Superior temporal gyrus (tissue), 1 donor: ENCODE results near the gene PIK3AP1.
A peak's percentile ranks its signal among the peaks of the same experiment; 100 is the strongest.
"Not testable (repeated sequence)": the region's sequence is repeated elsewhere in the genome, so short reads cannot be mapped to it uniquely, and the experiment has no call there.

Experiments
- DNase-seq: peaks from one replicate; pipeline ENCODE4 v3.0.0-alpha.2; 2016; ENCODE audit errors: extremely low spot score

The PIK3AP1 gene, protein sequence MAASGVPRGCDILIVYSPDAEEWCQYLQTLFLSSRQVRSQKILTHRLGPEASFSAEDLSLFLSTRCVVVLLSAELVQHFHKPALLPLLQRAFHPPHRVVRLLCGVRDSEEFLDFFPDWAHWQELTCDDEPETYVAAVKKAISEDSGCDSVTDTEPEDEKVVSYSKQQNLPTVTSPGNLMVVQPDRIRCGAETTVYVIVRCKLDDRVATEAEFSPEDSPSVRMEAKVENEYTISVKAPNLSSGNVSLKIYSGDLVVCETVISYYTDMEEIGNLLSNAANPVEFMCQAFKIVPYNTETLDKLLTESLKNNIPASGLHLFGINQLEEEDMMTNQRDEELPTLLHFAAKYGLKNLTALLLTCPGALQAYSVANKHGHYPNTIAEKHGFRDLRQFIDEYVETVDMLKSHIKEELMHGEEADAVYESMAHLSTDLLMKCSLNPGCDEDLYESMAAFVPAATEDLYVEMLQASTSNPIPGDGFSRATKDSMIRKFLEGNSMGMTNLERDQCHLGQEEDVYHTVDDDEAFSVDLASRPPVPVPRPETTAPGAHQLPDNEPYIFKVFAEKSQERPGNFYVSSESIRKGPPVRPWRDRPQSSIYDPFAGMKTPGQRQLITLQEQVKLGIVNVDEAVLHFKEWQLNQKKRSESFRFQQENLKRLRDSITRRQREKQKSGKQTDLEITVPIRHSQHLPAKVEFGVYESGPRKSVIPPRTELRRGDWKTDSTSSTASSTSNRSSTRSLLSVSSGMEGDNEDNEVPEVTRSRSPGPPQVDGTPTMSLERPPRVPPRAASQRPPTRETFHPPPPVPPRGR

DNA sequence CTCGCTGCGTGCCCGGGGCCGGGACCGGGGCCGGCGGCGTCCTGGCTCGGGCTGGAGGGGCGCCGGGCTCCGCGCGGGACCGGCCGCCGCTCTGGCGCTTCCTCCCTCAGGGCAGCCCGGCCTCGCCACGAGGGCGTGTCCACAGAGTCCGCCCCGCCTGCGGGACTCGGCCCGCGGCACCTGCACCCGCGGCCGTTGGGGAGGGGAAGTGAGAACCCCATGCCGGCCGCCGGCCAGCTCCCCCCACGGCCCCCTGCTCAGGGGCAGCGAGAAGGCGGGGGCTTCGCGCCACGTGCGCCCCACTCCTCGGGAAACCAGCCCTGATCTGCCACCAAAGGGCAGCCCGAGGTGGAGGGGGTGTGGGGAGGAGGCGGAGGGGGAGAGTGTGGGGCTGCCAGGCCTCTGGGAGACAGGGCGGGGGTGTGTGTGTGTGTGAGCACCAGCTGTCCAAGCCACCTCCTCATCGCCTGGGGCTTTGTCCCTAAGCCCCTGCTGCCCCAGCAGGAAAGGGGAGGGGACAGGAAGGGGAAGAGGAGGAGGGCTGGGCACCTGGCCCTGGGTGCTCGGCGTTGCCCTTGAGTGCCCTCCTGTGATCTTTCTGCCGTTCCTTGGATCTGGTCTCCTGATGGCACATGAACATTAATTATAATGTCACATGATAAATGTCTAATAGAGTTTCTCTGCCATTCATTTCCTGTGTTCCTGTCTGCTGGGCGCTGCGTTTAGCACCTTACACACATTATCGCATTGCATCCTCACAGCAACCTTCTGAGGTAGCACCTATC, at the start of gene PIK3AP1:
Gene PIK3AP1, minus strand, starts transcription at position 93 of the 785 bp plus-strand sequence. CDS start 120 bp downstream, outside the sequence.
- DNase-seq = no peak

DNA sequence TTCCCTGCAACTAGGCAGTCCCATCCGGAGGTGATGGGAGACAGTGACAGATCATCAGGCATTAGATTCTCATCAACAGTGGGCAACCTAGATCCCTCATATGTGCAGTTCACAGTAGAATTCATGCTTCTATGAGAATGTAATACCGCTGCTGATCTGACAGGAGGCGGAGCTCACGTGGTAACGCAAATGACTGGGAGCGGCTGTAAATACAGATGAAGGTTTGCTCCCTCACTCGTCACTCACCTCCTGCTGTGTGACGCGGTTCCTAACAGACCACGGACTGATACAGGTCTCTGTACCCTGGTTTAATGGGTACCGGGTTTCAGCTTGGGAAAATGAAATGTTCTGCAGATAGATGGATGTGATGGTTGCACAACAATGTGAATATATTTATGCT, 47.8 kb upstream of the PIK3AP1 start:
- DNase-seq = no peak

DNA sequence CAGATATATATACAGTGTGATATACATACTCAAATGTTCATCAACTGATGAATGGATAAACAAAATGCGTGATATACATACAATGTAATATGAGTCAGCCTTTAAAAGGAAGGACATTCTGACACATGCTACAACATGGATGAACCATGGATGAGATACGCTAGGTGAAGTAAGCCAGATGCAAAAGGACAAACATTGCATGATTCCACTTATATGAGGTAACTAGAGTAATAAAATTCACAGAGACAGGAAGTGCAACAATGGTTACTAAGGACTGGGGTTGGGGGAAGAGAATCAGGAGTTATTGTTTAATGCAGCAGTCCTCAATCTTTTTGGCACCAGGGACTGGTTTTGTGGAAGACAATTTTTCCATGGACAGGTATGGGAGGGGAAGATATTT, 47.3 kb upstream of the PIK3AP1 start:
- no peak for DNase-seq

DNA sequence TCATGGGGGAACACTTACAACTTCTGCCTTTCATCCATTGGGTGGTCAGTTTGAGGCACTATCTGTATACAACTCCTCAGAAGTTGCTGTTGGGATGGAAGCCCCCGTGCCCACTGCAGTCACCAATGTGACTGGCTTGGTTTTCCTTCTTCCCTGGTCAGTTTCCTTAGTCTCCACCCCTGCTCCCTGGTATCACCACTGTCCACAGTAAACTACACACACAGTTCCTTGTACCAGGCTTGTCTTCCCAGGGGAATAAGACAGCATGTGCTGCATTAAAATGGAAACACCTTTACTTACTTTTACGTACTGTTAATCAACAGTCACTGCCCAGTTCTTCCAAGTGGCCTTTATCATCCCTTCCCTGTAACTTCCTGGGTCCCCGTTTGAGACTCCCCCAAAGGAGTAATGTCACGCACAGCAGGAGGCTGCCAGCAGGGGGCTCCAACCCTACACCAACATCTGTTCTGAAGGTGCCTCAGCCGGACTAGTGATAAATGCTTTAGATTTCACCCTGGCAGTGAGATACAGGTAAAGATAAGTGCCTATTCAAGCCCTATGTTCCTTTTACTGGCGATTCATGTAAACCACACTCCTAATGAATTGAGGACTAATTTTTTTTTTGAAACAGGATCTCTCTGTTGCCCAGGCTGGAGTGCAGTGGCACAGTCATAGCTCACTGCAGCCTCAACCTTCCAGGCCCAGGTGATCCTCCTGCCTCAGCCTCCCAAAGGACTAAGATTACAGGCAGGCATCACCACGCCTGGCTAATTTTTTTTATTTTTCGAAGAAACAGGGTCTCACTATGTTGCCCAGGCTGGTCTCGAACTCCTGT, 45.3 kb upstream of the PIK3AP1 start:
- peak; percentile 76 for DNase-seq

DNA sequence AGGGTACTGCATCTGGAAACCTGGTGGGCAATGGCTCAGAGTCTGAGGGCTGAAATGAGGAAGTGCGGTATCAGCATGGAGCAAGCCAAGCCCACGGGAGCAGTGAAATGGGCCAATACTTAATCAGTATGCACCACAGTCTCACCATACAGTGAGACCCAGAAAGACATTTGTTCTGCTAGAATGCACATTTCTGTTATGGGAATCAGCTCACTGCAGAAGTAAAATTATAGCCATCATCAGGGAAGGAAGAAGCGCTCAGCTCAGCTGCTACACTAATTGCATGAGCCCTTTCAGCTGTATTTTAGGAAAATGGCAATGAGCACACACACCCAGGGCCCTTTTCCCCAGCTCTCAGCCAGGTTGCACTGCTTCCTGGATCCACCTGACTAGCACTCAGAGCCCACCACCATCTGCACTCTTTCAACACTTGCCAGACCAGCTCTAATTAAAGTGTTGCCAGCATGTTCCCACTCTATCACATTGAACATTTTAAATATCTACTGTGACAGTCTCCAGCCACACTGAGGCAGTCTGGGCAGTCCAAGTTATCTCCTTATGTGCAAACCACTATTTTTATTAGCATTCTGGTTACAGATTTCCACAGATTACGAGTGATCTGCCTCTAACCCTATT, 44.2 kb upstream of the PIK3AP1 start:
- DNase-seq = peak; percentile 20

DNA sequence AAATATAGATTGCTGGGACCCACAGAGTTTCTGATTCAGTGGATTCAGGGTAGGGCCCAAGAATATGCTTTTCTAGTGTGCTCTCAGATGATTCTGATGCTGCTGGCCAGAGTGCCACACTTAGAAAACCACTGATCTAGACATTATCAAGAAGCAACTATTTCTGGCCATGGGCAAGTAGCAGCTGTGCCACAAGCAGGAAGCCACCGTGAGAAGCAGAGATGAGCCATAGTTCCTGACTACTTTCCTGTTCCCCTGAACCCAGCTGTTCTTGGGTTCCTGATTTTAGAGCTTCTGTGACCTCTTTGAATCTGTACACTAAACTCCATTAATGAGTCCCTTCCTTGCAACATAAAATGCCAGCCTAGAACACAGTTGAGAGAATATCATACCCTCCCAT, 38.1 kb upstream of the PIK3AP1 start:
- DNase-seq = no peak

DNA sequence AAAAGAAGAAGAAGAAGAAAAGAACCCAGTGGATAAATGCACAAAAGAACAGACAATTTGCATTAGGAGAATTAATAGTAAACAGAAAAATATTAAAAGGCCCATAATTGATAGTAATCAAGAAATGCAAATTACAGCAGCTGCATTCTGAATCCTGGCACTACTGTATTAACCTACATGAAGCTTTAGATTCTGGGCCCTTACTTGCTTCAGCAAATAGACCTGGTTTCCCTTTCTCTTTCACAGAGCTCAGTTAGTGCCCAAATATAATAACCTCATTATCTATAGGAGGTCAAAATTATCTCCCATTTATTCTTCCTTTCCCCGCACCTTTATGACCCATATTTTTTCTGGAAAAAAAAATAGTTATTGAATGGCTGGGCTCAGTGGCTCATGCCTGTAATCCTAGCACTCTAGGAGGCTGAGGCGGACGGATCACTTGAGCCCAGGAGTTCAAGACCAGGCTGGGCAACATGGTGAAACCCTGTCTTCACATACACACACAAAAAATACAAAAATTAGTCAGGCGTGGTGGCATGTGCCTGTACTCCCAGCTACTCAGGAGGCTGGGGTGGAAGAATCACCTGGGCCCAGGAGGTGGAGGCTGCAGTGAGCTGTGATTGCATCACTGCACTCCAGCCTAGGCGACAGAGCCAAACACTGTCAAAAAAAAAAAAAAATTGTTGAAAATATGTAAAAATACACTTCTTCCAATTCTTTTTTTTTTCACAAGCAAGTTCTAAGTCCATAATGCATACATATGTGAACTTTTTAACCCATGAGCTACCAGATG, 36.0 kb upstream of the PIK3AP1 start:
- no peak for DNase-seq

DNA sequence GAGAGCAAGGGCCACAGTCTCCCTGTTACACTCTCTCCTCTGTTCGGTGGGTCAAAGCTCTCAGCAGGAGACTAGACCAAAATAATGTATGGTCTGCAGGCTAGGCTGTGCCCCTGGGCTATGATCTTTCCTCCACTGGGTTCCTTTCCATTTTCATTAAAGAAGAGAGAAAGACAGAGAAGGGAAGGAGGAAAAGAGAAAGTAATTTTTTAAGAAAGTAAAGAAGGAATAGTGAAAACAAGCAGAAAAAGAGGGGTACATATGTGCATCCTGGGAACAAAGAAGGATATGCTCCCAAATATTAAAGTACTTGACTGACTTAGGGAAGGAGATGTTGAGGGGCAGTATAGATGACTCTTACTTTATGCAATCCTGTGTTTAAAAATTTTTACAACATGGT, 33.6 kb upstream of the PIK3AP1 start:
- no peak for DNase-seq

DNA sequence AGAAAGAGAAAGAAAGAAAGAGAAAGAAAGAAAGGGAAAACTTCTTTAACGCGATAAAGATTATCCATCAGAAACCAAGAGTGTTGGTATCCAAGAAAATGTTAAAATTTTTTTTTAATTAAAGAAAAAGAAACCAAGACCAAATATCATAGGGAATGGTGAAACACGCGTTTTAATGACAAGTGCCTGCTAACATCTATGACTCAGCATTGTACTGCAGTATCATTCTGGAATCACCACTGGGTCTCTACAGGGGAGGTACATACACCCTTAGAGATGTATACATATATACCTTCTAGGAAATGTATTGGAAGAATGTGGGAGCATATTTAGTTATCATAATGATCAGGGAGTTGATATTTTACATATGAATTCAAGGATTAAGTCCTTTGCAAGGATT, 32.1 kb upstream of the PIK3AP1 start:
- no peak for DNase-seq

DNA sequence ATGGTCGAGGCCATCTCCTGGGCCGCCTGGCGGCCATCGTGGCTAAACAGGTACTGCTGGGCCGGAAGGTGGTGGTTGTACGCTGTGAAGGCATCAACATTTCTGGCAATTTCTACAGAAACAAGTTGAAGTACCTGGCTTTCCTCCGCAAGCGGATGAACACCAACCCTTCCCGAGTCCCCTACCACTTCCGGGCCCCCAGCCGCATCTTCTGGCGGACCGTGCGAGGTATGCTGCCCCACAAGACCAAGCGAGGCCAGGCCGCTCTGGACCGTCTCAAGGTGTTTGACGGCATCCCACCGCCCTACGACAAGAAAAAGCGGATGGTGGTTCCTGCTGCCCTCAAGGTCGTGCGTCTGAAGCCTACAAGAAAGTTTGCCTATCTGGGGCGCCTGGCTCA, 30.0 kb upstream of the PIK3AP1 start:
- DNase-seq = not testable (repeated sequence)

DNA sequence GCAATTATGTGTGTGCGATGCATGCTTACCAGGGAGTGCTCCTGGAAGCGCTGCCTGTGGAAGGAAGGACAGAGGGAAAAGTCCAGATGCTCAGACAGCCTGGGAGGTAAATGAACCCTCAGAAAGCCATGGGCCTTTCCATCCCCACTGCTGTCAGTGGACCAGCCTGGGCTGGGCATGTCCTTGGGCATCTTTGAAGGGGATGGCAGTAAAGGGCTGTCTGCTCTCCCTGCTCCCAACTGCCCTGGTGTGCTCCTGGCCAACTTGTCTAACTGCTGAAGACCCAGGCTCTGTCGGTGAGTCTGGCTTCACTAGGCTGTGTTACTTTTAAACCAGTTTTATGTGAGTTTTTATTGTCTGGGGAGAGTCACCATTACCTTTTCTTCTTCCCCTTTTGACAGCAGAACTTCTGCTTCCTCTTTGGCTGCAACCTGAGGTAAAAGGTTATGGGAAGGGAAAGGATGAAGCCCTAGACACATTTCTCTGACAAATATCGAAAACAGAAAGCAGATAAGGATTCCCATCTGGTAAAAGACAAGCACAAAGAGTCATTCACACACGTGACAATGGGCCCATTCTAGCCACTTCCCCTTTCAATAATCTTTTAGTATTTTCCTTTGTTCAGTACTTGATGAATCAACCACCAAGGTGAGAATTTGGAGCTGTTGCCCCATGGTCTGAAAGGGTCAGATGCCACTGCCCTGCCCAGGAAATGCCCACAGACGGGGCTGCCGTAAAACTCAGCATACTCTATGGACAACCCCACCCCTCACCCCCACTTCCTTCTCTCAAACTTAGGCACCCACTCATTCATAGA, 27.6 kb upstream of the PIK3AP1 start:
- no peak for DNase-seq

DNA sequence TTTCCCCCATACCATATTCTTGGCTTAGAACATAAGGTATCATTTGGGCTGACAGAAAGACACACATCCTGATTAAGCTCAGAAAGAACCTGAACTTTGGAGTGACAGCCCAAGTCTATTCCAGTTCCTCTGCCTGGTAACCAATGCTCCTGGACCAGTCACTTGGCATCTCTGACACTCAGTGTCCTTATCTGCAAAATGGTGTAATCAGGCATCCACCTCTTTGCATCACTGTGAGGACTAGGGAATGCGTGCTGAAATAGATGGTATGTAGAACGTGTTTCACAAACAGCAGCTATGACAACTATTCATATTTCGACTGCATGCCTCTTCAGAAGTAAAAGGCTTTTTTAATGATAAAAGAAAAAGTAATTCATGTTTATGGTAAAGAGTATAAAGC, 26.2 kb upstream of the PIK3AP1 start:
- no peak for DNase-seq

DNA sequence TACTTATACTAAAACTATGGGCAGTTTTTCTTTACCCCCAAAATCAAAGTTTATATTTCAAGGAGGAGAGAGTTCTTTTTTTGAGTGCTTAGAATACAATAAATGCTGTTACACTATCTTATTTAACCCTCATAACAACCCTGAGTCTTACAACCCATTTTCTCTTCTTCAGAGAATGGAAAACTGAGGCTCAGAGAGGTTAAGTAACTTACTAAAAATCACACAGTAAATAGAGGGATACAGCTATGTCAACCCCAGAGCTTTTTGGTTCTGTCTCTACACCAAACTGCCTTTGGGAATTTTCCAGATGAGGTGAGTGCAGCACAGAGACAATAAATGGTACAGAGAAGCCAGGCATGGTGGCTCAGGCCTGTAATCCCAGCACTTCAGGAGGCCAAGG, 25.6 kb upstream of the PIK3AP1 start:
- no peak for DNase-seq

DNA sequence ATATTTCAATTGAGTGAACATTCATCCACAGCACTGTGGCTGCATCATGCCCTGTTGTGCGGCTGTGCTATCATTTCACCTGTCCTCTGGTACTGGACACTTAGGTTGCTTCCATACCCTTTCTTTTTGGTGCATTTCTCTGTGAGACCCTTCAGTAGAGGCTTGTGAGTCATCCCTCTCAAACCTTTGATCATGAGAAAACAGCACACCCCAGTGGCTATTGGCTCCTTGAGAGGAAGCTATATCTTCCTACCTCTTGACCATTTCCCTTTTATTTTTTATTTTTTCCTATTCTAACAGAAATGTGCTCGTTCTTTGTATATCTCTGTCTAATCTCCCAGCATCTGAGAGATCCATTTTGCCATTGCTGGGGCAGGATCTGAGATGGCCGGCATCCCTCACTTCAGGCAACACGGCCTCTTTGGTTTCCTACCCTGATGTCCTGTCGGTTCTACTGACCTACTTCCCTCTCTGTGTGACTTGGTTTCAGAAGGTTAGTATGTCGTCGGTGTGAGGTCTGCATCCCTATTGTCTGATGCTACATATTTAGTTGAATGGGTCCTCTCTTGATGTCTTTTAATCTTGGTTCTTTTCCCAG, 23.8 kb upstream of the PIK3AP1 start:
- peak; percentile 29 for DNase-seq

DNA sequence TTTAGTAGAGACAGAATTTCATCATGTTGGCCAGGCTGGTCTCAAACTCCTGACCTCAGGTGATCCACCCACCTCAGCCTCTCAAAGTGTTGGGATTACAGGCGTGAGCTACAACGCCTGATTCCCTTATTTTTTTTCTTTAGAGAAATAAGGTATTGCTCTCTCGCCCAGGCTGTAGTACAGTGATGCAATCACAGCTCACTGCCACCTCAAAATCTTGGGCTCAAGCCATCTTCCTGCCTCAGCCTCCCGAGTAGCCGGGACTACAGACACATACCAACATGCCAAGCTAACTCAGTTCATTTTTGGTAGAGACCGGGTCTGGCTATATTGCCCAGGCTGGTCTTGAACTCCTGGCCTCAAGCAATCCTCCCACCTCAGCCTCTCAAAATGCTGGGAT, 21.2 kb upstream of the PIK3AP1 start:
- not testable (repeated sequence) for DNase-seq

DNA sequence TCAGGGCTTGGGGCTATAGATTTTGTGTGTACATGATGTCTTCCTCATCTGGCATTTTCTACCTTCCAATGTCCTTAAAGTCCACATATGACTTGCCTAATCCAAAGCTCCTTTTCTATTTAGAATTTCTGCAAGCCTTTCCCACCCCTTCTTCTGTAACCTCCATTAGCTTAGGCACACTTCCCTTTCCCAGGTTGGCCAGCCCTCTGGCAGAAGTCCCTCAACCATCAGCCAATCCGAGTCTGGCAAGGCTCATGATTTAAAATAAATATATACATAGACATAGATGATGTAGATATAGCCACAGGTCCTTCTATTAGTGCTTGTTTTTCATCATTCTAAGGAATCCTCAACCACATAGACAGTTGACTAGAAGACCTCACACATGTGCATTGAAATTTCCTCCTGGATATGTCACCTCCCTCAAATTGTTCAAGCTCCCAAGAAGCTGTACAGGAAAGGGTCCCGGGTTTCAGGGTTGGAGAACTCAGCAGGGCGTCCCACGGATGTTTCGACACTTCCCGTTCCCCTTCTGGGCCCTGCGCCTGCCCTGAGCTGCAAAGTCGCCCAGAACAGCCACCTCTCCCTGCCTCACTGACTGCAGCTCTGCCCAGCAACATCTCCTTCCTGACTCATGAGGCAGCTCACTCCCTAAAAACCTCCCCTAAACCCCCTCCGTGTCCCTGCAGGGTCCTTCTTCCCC, 20.4 kb upstream of the PIK3AP1 start:
- DNase-seq = no peak

DNA sequence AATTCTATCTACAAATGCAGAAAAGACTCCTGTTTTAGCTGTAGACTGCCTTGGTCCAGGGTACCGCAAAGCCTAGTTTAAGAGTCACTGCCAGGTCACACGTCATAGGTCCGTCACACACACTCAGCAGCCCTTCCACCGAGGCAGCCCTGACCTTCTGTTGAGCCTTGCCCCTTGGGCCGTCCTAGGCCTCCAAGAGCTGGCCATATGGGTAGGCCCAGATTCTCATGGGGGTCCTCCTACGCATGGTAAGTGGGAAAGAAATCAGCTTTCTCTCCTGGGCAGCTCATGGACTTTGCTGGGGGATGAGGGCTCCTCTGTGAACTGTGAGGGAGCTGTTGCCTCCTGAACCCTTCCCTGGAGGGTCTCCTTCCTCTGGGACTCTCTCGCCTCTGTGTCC, 19.8 kb upstream of the PIK3AP1 start:
- DNase-seq = no peak

DNA sequence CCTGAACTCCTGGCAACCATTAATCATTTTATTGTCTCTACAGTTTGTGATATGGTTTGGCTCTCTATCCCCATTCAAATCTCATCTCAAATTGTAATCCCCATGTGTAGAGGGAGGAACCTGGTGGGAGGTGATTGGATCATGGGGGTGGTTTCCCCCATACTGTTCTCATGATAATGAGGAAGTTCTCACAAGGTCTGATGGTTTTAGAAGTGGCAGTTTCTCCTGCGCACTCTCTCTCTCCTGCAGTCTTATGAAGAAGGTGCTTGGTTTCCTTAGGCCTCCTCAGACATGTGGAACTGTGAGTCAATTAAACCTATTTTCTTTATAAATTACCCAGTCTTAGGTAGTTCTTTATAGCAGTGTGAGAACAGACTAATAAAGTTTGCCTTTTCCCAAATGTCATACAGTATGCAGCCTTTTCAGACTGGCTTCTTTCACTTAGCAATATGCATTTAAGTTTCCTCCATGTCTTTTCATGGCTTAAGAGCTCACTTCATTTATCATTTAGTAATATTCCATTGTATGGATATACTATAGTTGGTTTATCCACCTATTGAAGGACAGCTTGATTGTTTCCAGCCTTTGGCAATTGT, 17.1 kb upstream of the PIK3AP1 start:
- not testable (repeated sequence) for DNase-seq
